CD4-positive, alpha-beta T cell treated with Interleukin-15 for 4 hours (primary cell): Measurements from ENCODE around the gene RABGGTA.
A peak's percentile ranks its signal among the peaks of the same experiment; 100 is the strongest.

Experiments used
- DNase-seq: peaks from one replicate; pipeline ENCODE4 v3.0.0-alpha.2; 2020; ENCODE audit warnings: low spot score

Gene RABGGTA

GRCh38 chr14:24279301-24280186, 8.1 kb upstream of the RABGGTA start:
- peak; percentile 61 for DNase-seq

GRCh38 chr14:24278424-24278823, 7.0 kb upstream of the RABGGTA start:
- no peak for DNase-seq

GRCh38 chr14:24277606-24278321, 6.4 kb upstream of the RABGGTA start:
- no peak for DNase-seq

- DNase-seq, result no peak
These were observed 5.7 kb upstream of the RABGGTA start for GRCh38 chr14:24277071-24277470.

GRCh38 chr14:24274101-24274543, 2.7 kb upstream of the RABGGTA start:
- DNase-seq, result peak; percentile 62

- DNase-seq, result no peak
These were observed 2.1 kb upstream of the RABGGTA start for GRCh38 chr14:24273422-24273998.

GRCh38 chr14:24272467-24272866, 1.1 kb upstream of the RABGGTA start:
- no peak for DNase-seq

GRCh38 chr14:24271834-24272263, 452 bp upstream of the RABGGTA start:
- no peak for DNase-seq

GRCh38 chr14:24270537-24271133, 762 bp downstream of the RABGGTA start:
- DNase-seq, result no peak

GRCh38 chr14:24269910-24270536, 1.4 kb downstream of the RABGGTA start:
- no peak for DNase-seq

- DNase-seq, result no peak
These were observed 2.0 kb downstream of the RABGGTA start for GRCh38 chr14:24269368-24269767.

GRCh38 chr14:24268225-24268624, 3.2 kb downstream of the RABGGTA start:
- no peak for DNase-seq

GRCh38 chr14:24267516-24267915, 3.9 kb downstream of the RABGGTA start:
- DNase-seq, result no peak

GRCh38 chr14:24266344-24267244, 4.8 kb downstream of the RABGGTA start:
- DNase-seq, result no peak

GRCh38 chr14:24264298-24264697, 7.1 kb downstream of the RABGGTA start:
- no peak for DNase-seq

- no peak for DNase-seq
These were observed 7.5 kb downstream of the RABGGTA start for GRCh38 chr14:24263848-24264247.

- no peak for DNase-seq
These were observed 8.3 kb downstream of the RABGGTA start, which contains the start of gene TGM1 for GRCh38 chr14:24262821-24263733. Gene TGM1, minus strand, starts transcription at chr14:24263177. Its CDS starts 825 bp downstream, at chr14:24262352.

- no peak for DNase-seq
These were observed 9.4 kb downstream of the RABGGTA start for GRCh38 chr14:24261969-24262327.

GRCh38 chr14:24261256-24261968, 10.0 kb downstream of the RABGGTA start:
- DNase-seq, result no peak
